H1 (cell line): ENCODE data around the gene TCF19. TPM values are rescaled to one million over a fixed set of nuclear protein-coding genes. Genes with fewer than 3 reads are reported as not detected.

Experiments used
- CHD2 ChIP-seq: IDR thresholded peaks from 2 replicates; pipeline ENCODE4 v1.6.1; 2012; ENCODE audit warnings: low read length, improper control_type of control experiment
- EGR1 ChIP-seq: IDR thresholded peaks from 2 replicates; pipeline ENCODE4 v1.6.1; 2011; ENCODE audit warnings: low read depth, low read length, borderline replicate concordance
- EP300 ChIP-seq, 2 experiments: IDR thresholded peaks; 1 replicate in 1 of 2; 2 replicates in 1 of 2; pipeline ENCODE4 v1.6.1; 2011 to 2012; ENCODE audit warnings: low read depth in 2 of 2, low read length in 2 of 2, mild to moderate bottlenecking in 2 of 2, borderline replicate concordance in 1 of 2, inconsistent platforms in 1 of 2, moderate library complexity in 1 of 2
- EZH2 ChIP-seq: fragments of 200-600 bp; sonication (generic); IDR thresholded peaks from 2 replicates; pipeline ENCODE4 v1.7.1; 2012; ENCODE audit warnings: low read depth, mild to moderate bottlenecking, moderate library complexity, low read length, inconsistent platforms; ENCODE audit not compliant: severe bottlenecking
- NANOG ChIP-seq: IDR thresholded peaks from 2 replicates; pipeline ENCODE4 v1.6.1; 2011; ENCODE audit warnings: low read length, low read depth, mild to moderate bottlenecking, inconsistent platforms; ENCODE audit not compliant: insufficient read depth, poor library complexity, severe bottlenecking
- polyA plus RNA-seq, 7 experiments: library from polyadenylated mRNA; depleted of rRNA in 3 of 7; stranded (reverse) in 5 of 7; unstranded in 2 of 7; fragments of >200 nt in 5 of 7; fragments of 200-250 nt in 2 of 7; gene quantifications; 1 replicate in 5 of 7; 2 replicates in 1 of 7; 4 replicates in 1 of 7; pipeline versions ENCODE4 v1.2.1 to v1.2.3, GENCODE V29; 2011 to 2013; ENCODE audit warnings: missing spikeins in 2 of 7, mixed read lengths in 2 of 7
- total RNA-seq: library from RNA; stranded (reverse); fragmentation: NEBNext Ultra II Directional; extraction: Animal tissue kit (Norgen Biotek cat#: 25700); gene quantifications from 2 replicates; pipeline ENCODE4 v1.2.1, GENCODE V29; 2021
- TF ChIP-seq, protein P1 (sequence below): fragments of 300-600 bp; sonication (generic); IDR thresholded peaks from 2 replicates; pipeline ENCODE4 v1.7.1; 2012; ENCODE audit warnings: low read length, moderate library complexity, mild to moderate bottlenecking, inconsistent platforms; ENCODE audit not compliant: insufficient replicate concordance
- TF ChIP-seq, protein P2 (sequence below): IDR thresholded peaks from 2 replicates; pipeline ENCODE4 v1.6.1; 2011; ENCODE audit warnings: low read length, improper control_type of control experiment

The TCF19 gene
- total and polyA plus RNA-seq, 2 of the 8 experiments (the other 6 are each of a cell fraction or from before 2014, with no cell fraction given): 7.2 to 11.0 TPM

DNA sequence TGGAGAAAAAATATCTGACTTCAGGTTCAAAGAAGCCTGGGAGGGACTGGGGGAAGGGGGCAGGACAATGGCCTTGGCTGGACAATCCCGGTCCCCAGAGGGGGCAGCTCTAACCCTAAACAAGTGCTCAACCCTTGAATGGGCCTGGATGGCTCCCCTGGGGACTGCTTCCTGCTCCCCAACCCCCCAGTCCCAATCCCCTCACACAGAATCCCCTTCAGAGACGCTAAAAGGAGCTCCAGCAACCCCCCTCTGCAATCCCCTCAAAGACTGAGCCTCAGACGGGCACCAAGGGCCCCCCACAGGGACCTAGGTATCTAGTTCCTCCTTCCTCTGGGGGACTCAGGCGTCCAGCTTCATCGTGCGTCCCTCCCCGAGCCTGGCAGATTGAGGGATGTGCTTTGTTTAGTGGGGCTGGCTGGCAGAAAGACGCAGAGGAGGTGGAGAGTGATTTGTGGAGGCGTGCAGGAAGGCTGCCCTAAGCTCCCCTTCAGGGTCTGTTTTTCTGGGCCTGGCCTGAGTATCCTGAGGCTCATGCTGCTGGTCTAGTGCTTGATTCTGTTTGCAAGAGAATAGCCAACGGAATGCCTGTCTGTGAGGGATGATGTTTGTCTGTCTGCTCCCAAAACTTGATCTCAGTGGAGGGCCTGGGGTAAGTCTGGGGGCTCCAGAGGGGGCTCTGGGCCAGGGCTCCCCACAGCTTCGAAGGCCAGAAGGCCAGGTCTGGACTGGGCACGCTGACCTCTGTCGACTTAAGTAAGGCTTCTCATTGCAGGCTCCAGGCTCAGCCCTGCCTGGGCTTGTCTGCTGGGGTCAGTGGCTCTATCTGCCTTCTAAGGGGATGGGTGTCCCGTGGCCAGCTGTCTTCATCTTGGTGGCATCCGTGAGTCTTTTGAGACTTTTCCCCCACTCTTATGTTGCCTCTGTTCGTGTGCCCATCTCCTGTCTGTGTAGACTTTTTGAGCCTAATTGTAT, 13.8 kb downstream of the TCF19 start (continued):
- TF ChIP-seq NANOG (peak; percentile 100), CHD2 (0 out of 2 replicates have a peak, but pooled peaks have one; percentile 29), EZH2 (no peak), EP300 (IDR thresholded peaks at IDR 0.05; ENCODE audit: borderline replicate concordance in 1 of 2, low read depth in 2 of 2, low read length in 2 of 2) (peak; percentile 72 to 98; a peak in 2 of 3 replicates), EGR1 (peak; percentile 70)
- TF ChIP-seq, protein P1, sequence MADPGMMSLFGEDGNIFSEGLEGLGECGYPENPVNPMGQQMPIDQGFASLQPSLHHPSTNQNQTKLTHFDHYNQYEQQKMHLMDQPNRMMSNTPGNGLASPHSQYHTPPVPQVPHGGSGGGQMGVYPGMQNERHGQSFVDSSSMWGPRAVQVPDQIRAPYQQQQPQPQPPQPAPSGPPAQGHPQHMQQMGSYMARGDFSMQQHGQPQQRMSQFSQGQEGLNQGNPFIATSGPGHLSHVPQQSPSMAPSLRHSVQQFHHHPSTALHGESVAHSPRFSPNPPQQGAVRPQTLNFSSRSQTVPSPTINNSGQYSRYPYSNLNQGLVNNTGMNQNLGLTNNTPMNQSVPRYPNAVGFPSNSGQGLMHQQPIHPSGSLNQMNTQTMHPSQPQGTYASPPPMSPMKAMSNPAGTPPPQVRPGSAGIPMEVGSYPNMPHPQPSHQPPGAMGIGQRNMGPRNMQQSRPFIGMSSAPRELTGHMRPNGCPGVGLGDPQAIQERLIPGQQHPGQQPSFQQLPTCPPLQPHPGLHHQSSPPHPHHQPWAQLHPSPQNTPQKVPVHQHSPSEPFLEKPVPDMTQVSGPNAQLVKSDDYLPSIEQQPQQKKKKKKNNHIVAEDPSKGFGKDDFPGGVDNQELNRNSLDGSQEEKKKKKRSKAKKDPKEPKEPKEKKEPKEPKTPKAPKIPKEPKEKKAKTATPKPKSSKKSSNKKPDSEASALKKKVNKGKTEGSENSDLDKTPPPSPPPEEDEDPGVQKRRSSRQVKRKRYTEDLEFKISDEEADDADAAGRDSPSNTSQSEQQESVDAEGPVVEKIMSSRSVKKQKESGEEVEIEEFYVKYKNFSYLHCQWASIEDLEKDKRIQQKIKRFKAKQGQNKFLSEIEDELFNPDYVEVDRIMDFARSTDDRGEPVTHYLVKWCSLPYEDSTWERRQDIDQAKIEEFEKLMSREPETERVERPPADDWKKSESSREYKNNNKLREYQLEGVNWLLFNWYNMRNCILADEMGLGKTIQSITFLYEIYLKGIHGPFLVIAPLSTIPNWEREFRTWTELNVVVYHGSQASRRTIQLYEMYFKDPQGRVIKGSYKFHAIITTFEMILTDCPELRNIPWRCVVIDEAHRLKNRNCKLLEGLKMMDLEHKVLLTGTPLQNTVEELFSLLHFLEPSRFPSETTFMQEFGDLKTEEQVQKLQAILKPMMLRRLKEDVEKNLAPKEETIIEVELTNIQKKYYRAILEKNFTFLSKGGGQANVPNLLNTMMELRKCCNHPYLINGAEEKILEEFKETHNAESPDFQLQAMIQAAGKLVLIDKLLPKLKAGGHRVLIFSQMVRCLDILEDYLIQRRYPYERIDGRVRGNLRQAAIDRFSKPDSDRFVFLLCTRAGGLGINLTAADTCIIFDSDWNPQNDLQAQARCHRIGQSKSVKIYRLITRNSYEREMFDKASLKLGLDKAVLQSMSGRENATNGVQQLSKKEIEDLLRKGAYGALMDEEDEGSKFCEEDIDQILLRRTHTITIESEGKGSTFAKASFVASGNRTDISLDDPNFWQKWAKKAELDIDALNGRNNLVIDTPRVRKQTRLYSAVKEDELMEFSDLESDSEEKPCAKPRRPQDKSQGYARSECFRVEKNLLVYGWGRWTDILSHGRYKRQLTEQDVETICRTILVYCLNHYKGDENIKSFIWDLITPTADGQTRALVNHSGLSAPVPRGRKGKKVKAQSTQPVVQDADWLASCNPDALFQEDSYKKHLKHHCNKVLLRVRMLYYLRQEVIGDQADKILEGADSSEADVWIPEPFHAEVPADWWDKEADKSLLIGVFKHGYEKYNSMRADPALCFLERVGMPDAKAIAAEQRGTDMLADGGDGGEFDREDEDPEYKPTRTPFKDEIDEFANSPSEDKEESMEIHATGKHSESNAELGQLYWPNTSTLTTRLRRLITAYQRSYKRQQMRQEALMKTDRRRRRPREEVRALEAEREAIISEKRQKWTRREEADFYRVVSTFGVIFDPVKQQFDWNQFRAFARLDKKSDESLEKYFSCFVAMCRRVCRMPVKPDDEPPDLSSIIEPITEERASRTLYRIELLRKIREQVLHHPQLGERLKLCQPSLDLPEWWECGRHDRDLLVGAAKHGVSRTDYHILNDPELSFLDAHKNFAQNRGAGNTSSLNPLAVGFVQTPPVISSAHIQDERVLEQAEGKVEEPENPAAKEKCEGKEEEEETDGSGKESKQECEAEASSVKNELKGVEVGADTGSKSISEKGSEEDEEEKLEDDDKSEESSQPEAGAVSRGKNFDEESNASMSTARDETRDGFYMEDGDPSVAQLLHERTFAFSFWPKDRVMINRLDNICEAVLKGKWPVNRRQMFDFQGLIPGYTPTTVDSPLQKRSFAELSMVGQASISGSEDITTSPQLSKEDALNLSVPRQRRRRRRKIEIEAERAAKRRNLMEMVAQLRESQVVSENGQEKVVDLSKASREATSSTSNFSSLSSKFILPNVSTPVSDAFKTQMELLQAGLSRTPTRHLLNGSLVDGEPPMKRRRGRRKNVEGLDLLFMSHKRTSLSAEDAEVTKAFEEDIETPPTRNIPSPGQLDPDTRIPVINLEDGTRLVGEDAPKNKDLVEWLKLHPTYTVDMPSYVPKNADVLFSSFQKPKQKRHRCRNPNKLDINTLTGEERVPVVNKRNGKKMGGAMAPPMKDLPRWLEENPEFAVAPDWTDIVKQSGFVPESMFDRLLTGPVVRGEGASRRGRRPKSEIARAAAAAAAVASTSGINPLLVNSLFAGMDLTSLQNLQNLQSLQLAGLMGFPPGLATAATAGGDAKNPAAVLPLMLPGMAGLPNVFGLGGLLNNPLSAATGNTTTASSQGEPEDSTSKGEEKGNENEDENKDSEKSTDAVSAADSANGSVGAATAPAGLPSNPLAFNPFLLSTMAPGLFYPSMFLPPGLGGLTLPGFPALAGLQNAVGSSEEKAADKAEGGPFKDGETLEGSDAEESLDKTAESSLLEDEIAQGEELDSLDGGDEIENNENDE: peak; percentile 46
- TF ChIP-seq, protein P2, sequence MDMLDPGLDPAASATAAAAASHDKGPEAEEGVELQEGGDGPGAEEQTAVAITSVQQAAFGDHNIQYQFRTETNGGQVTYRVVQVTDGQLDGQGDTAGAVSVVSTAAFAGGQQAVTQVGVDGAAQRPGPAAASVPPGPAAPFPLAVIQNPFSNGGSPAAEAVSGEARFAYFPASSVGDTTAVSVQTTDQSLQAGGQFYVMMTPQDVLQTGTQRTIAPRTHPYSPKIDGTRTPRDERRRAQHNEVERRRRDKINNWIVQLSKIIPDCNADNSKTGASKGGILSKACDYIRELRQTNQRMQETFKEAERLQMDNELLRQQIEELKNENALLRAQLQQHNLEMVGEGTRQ: no peak
